ENCODE measurements around the gene SH3PXD2A. TPM values are rescaled to one million over a fixed set of nuclear protein-coding genes. Genes with fewer than 3 reads are reported as not detected.

Gene SH3PXD2A
- total RNA-seq, 4 donors from 2014 or later: 9.4 to 20.6 (median 11.2) TPM

DNA sequence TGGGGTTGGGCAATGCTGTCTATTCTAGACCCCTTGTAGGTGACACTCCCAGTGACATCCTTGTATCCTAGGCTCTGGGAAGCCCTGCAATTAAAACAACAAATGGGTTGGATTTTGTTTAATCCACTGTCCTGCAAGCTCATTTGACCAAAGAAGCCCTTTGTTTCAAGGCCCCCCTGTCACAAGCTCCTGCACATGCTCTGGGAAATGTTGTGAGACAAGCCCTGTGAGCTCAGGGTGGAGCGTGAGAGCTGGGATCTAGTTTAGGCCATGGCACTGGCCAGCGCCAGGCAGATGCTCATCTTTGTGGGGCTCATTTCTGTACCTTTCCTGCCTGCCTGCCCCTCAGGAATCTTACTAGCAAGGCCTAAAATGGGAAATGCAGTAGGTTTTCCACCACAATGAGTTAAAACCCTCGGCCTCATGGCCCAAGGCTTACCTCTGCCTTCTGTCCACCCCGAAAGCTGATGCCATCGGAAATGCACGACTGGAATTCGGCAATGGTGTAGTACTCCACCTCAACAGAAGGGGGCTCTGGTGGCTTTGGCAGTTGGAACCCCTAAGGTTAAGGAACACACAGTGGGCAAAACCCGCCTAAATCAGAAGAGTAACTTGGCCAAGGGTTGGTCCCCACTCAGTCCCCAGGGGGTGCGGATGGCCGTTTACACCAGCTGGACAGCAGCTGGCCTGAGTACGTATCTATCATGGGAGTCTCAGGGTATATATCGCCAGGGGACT, 249.8 kb downstream of the SH3PXD2A start:
- Histone ChIP-seq H3K4me1 (peaks cover 5 to 10% of the 10 kb centered on the region in 2 donors), H3K36me3 (no peaks in the 10 kb centered on the region), H3K9me3 (no peaks in the 10 kb centered on the region), H3K27me3 (no peaks in the 10 kb centered on the region), H3K27ac (no peak overlapping the region), H3K4me3 (replicated peaks in 1 of 3) (no peak overlapping the region)
- TF ChIP-seq POLR2A (IDR thresholded peaks at IDR 0.05): no peak
- TF ChIP-seq, protein P1, sequence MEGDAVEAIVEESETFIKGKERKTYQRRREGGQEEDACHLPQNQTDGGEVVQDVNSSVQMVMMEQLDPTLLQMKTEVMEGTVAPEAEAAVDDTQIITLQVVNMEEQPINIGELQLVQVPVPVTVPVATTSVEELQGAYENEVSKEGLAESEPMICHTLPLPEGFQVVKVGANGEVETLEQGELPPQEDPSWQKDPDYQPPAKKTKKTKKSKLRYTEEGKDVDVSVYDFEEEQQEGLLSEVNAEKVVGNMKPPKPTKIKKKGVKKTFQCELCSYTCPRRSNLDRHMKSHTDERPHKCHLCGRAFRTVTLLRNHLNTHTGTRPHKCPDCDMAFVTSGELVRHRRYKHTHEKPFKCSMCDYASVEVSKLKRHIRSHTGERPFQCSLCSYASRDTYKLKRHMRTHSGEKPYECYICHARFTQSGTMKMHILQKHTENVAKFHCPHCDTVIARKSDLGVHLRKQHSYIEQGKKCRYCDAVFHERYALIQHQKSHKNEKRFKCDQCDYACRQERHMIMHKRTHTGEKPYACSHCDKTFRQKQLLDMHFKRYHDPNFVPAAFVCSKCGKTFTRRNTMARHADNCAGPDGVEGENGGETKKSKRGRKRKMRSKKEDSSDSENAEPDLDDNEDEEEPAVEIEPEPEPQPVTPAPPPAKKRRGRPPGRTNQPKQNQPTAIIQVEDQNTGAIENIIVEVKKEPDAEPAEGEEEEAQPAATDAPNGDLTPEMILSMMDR (IDR thresholded peaks at IDR 0.05): peak; percentile 45 to 70 (median 54)
- intact Hi-C loops (cut with DNase I): loop anchor here (2.0 kb wide), 1 partner anchor 81 kb away; no protein-coding TSS in a partner anchor
- DNase-seq: peak; percentile 35 to 45
- WGBS, 2 donors: 79 to 86% methylated on average over 12 of the region's 12 CpGs

DNA sequence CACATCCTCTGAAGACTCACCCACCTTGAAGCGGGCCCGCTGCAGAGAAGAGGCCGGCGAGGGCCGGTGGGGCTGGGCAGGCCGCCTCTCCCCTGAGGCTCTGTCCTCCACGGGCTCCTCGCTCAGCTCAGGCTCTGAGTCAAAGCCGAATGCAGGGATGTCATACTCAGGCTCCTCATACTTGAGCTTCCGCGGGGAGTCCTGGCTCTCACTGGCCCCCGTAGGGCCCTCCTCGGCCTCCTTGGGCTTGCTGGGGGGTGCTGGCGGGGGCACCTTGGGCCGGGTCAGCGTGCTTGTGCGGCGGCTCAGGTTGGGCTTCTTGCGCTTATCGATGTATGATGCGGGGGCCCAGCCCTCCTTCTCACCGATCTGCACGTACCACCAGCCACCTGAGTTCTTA, 252.0 kb downstream of the SH3PXD2A start:
- Histone ChIP-seq H3K9me3 (no peaks in the 10 kb centered on the region), H3K27ac (no peak overlapping the region), H3K4me3 (replicated peaks in 1 of 3) (no peak overlapping the region), H3K36me3 (no peaks in the 10 kb centered on the region), H3K4me1 (no peaks in the 10 kb centered on the region), H3K27me3 (no peaks in the 10 kb centered on the region)
- 95 to 96% methylated on average over 13 to 14 of the region's 23 CpGs for WGBS, 2 donors
- TF ChIP-seq, protein P1 (IDR thresholded peaks at IDR 0.05): no peak
- TF ChIP-seq POLR2A (IDR thresholded peaks at IDR 0.05): no peak
- intact Hi-C loops (cut with DNase I): no loop called here
- DNase-seq: no peak

DNA sequence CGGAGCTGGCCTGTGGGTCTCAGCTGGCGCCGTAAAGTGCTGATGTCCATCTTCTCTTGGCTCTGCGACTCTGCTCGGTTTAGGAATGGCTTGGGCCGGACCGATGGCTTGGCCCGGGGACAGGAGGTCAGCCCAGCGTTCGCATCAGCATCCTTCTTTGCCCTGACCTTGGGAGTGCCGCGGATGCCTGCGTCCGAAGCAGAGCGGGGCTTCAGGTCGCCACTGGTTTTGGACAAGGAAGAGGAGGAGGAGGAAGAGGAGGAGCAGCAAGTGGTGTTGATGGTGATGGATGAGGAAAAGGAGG, 252.6 kb downstream of the SH3PXD2A start:
- DNase-seq: no peak

DNA sequence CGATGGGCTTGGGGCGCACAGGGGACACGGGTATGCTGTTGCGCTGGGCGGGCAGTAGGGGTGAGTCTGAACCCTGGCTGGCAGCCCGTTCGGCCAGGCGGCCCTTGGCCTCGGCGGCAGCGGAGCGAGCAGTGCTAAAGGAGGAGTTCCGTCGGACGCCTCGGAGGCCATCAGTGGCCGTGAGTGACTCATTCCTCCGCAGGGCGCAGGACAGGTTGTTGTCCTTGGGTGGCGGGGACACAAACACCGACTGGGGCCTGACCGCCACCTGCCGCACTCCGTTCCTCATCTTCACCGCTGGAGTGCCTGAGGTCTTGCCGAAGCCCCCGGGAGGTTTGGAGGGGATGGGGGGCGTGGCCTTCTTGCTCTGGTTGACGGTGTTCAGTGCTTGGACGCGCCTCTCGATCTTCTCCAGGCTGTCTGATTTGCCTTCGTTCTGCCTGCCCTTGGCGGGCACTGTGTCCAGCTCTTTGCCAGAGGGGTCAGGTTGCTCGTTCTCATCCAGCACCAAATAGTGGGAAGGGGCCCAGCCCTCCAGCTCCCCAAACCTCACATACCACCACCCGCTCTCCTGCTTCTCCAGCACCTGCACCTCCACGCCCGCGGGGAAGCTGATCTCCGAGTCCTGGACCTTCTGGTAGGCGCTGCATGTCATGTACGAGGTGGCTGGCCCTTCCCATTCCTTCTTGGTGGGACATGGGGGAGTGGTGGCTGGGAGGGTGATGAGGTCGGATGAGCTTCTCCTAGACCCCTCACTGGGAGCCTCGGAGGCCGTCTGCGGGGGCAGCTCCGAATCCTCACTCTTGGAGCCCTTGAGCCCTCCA, 253.1 kb downstream of the SH3PXD2A start:
- H3K9me3 ChIP-seq: no peaks in the 10 kb centered on the region
- no peak overlapping the region for H3K4me3 ChIP-seq (replicated peaks in 1 of 3)
- no peaks in the 10 kb centered on the region for H3K27me3 ChIP-seq
- DNase-seq: peak in 1 of 2 donors; percentile 10
- H3K27ac ChIP-seq: no peak overlapping the region
- H3K36me3 ChIP-seq: no peaks in the 10 kb centered on the region
- no peaks in the 10 kb centered on the region for H3K4me1 ChIP-seq
- 89 to 91% methylated on average over 19 to 36 of the region's 47 CpGs for WGBS, 2 donors
- intact Hi-C loops (cut with DNase I): no loop called here
- no peak for TF ChIP-seq POLR2A (IDR thresholded peaks at IDR 0.05)
- TF ChIP-seq, protein P1 (IDR thresholded peaks at IDR 0.05): no peak

More for the DNA sequence above, 252.6 kb downstream of the SH3PXD2A start:
- Histone ChIP-seq H3K27me3 (no peaks in the 10 kb centered on the region), H3K4me1 (no peaks in the 10 kb centered on the region), H3K9me3 (no peaks in the 10 kb centered on the region), H3K36me3 (no peaks in the 10 kb centered on the region), H3K4me3 (replicated peaks in 1 of 3) (no peak overlapping the region), H3K27ac (no peak overlapping the region)
- intact Hi-C loops (cut with DNase I): no loop called here
- 97 to 99% methylated on average over 14 to 16 of the region's 16 CpGs for WGBS, 2 donors
- TF ChIP-seq, protein P1 (IDR thresholded peaks at IDR 0.05): no peak
- no peak for TF ChIP-seq POLR2A (IDR thresholded peaks at IDR 0.05)
